Mammary epithelial cell (primary cell): Measurements from ENCODE around the gene LILRA5.
"Not testable (repeated sequence)": the region's sequence is repeated elsewhere in the genome, so short reads cannot be mapped to it uniquely, and the experiment has no call there.

Experiments used
- EZH2 ChIP-seq: IDR thresholded peaks from 2 replicates; pipeline ENCODE4 v1.6.1; 2012; ENCODE audit warnings: low read length, inconsistent platforms, borderline replicate concordance
- TF ChIP-seq, protein P1 (sequence below), 2 donors: IDR thresholded peaks in 1 of 2; conservative IDR thresholded peaks in 1 of 2; 2 replicates each; pipeline ENCODE4 v1.5.1; 2011 to 2012; ENCODE audit warnings: inconsistent platforms in 2 of 2, low read length in 2 of 2, mild to moderate bottlenecking in 2 of 2, control low read depth in 1 of 2, low read depth in 1 of 2; ENCODE audit not compliant: insufficient read depth in 1 of 2; ENCODE audit errors: extremely low read depth in 1 of 2

DNA sequence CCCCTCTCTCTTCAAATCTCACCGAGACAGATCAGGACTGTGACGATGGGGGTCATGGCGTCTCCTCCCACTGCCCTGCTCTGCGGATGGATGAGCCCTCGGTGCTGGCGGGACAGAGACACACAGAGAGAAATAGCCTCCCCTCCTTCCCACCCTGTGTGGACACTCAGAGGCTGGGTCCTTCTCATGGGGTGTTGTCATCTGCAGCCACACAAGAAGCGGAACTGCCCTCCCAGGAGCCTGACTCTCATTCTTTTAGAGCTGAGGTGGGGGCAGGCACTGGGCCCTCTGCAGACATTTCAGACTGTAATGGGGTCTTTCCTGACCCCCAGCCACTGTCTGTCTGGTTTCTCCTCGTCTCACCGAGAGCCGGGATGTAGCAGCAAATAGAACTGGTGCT is 32.5 kb downstream of the LILRA5 start:
- not testable (repeated sequence) for TF ChIP-seq EZH2
- TF ChIP-seq, protein P1, sequence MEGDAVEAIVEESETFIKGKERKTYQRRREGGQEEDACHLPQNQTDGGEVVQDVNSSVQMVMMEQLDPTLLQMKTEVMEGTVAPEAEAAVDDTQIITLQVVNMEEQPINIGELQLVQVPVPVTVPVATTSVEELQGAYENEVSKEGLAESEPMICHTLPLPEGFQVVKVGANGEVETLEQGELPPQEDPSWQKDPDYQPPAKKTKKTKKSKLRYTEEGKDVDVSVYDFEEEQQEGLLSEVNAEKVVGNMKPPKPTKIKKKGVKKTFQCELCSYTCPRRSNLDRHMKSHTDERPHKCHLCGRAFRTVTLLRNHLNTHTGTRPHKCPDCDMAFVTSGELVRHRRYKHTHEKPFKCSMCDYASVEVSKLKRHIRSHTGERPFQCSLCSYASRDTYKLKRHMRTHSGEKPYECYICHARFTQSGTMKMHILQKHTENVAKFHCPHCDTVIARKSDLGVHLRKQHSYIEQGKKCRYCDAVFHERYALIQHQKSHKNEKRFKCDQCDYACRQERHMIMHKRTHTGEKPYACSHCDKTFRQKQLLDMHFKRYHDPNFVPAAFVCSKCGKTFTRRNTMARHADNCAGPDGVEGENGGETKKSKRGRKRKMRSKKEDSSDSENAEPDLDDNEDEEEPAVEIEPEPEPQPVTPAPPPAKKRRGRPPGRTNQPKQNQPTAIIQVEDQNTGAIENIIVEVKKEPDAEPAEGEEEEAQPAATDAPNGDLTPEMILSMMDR (conservative IDR thresholded peaks at IDR 0.05 in 1 of 2, IDR thresholded peaks at IDR 0.05 in 1 of 2; ENCODE audit: extremely low read depth in 1 of 2, insufficient read depth in 1 of 2, low read depth in 1 of 2, low read length in 2 of 2) = not testable (repeated sequence)
